Measurements from ENCODE around the gene GLB1L2.
"Not testable (repeated sequence)": the region's sequence is repeated elsewhere in the genome, so short reads cannot be mapped to it uniquely, and the experiment has no call there.

Gene GLB1L2

GRCh38 chr11:134341805-134342571 is 10.2 kb downstream of the GLB1L2 start:
- Histone ChIP-seq H3K9ac (ENCODE audit: low read length) (no peak overlapping the region), H3K36me3 (ENCODE audit: control insufficient read depth, insufficient read depth, low read length, severe bottlenecking) (no peaks in the 10 kb centered on the region), H3K4me3 (ENCODE audit: low read length) (no peak overlapping the region), H3K9me3 (ENCODE audit: control insufficient read depth, low read length) (no peaks in the 10 kb centered on the region), H3K4me1 (ENCODE audit: control insufficient read depth, insufficient read depth, low read length) (no peaks in the 10 kb centered on the region), H3K27me3 (replicated peaks; ENCODE audit: control insufficient read depth, insufficient read depth, low read length) (peaks cover 7% of the 10 kb centered on the region)
- DNase-seq (ENCODE audit: low read depth), result no peak

DNA sequence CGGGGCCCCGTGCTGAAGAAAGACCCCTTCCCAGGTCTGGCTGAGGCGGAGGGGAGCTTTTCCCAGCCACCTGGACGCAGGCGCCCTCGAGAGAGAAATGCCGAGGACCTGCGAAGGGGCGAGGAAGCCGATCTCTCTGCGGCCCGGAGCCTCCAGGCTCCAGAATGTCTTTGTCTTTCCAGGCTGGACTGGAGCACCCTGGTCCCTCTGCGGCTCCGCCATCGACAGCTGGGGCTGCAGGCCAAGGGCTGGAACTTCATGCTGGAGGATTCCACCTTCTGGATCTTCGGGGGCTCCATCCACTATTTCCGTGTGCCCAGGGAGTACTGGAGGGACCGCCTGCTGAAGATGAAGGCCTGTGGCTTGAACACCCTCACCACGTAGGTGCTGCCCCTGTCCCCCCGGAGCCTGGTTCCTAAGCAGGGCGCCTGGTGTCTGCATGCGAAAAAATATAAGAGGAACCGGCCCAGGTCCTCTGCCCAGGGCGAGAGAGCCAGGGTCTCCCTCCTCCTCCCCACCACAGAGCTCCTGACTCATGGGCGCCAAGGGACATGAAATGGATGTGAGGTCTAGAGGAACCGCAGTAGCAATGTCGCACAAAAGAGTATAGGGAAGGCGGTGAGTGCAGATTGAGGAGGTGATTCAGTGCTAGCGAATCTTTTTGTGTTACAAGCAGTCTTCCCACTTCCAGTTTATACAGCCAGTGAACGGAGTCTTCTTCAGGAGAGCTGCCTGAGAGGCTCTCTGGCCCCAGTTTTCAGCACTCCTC is 11.0 kb downstream of the GLB1L2 start:
- Histone ChIP-seq H3K9ac (ENCODE audit: low read length) (no peak overlapping the region), H3K4me1 (ENCODE audit: control insufficient read depth, insufficient read depth, low read length) (no peaks in the 10 kb centered on the region), H3K36me3 (ENCODE audit: control insufficient read depth, insufficient read depth, low read length, severe bottlenecking) (no peaks in the 10 kb centered on the region), H3K9me3 (ENCODE audit: control insufficient read depth, low read length) (no peaks in the 10 kb centered on the region), H3K4me3 (ENCODE audit: low read length) (no peak overlapping the region), H3K27me3 (replicated peaks; ENCODE audit: control insufficient read depth, insufficient read depth, low read length) (peaks cover 13% of the 10 kb centered on the region)
- no peak for DNase-seq (ENCODE audit: low read depth)

DNA sequence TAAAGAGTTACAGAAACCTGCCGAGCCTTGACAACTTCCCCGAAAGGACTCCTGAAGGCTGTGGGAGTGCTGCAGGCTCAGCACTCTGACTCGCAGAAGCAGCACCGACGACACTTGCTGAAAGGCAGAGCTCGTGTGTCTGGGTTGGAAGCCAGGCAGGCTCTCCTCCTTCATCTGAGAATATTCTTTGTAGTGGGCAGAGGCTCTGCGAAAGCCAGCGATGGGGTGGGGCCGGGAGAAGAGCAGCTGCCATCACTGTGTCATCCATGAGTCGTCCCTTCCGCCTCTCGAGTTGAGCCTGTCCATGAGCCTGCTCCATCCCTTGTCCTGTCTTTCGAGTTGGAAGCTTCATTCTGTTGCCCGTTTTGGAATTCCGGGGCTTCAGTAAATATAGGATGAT is 11.9 kb downstream of the GLB1L2 start:
- Histone ChIP-seq H3K9me3 (ENCODE audit: control insufficient read depth, low read length) (no peaks in the 10 kb centered on the region), H3K4me1 (ENCODE audit: control insufficient read depth, insufficient read depth, low read length) (no peaks in the 10 kb centered on the region), H3K9ac (ENCODE audit: low read length) (no peak overlapping the region), H3K4me3 (ENCODE audit: low read length) (no peak overlapping the region), H3K27me3 (replicated peaks; ENCODE audit: control insufficient read depth, insufficient read depth, low read length) (peaks cover 14% of the 10 kb centered on the region), H3K36me3 (ENCODE audit: control insufficient read depth, insufficient read depth, low read length, severe bottlenecking) (no peaks in the 10 kb centered on the region)
- DNase-seq (ENCODE audit: low read depth), result no peak

DNA sequence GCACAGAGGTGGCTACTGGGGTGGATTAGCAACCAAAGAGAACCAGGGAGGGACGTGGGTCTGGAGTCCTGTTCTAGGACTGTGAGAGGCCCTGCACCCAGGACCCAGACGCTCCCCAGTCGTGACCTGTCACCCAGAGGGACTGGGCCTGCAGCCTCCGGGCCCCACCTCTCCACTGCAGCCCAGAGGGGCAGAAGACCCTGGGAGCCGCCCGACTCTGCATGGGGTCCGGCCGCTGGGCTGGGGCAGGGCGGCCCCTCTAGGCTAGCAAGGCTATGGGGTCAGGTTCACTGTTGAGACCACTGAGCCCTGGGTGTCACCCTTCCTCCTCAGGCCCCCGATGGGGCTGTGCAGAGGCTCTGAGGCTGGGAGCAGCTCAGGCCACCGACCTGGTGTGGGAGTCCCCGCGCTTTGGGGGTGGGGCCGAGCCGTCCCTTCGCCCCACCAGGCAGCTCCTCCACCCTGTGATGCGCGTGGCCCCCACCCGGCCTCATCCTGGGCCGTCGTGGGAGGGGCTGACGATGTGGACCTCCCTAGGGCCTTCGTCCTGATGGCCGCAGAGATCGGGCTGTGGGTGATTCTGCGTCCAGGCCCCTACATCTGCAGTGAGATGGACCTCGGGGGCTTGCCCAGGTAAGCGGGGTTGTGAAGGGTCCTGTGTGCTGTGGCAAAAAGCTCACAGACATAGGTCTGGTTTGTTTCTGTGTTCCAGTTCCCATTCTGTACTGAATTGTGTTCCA is 12.9 kb downstream of the GLB1L2 start:
- DNase-seq (ENCODE audit: low read depth); H3K4me1 ChIP-seq (ENCODE audit: control insufficient read depth, insufficient read depth, low read length); H3K9me3 ChIP-seq (ENCODE audit: control insufficient read depth, low read length); H3K9ac ChIP-seq (ENCODE audit: low read length); H3K36me3 ChIP-seq (ENCODE audit: control insufficient read depth, insufficient read depth, low read length, severe bottlenecking); H3K4me3 ChIP-seq (ENCODE audit: low read length): not testable (repeated sequence)
- peaks cover 14% of the 10 kb centered on the region for H3K27me3 ChIP-seq (replicated peaks; ENCODE audit: control insufficient read depth, insufficient read depth, low read length)

GRCh38 chr11:134345237-134345550 is 13.4 kb downstream of the GLB1L2 start:
- Histone ChIP-seq H3K4me1 (ENCODE audit: control insufficient read depth, insufficient read depth, low read length) (no peaks in the 10 kb centered on the region), H3K36me3 (ENCODE audit: control insufficient read depth, insufficient read depth, low read length, severe bottlenecking) (no peaks in the 10 kb centered on the region), H3K9ac (ENCODE audit: low read length) (no peak overlapping the region), H3K27me3 (replicated peaks; ENCODE audit: control insufficient read depth, insufficient read depth, low read length) (peaks cover 13% of the 10 kb centered on the region), H3K9me3 (ENCODE audit: control insufficient read depth, low read length) (no peaks in the 10 kb centered on the region), H3K4me3 (ENCODE audit: low read length) (no peak overlapping the region)
- DNase-seq (ENCODE audit: low read depth), result no peak

DNA sequence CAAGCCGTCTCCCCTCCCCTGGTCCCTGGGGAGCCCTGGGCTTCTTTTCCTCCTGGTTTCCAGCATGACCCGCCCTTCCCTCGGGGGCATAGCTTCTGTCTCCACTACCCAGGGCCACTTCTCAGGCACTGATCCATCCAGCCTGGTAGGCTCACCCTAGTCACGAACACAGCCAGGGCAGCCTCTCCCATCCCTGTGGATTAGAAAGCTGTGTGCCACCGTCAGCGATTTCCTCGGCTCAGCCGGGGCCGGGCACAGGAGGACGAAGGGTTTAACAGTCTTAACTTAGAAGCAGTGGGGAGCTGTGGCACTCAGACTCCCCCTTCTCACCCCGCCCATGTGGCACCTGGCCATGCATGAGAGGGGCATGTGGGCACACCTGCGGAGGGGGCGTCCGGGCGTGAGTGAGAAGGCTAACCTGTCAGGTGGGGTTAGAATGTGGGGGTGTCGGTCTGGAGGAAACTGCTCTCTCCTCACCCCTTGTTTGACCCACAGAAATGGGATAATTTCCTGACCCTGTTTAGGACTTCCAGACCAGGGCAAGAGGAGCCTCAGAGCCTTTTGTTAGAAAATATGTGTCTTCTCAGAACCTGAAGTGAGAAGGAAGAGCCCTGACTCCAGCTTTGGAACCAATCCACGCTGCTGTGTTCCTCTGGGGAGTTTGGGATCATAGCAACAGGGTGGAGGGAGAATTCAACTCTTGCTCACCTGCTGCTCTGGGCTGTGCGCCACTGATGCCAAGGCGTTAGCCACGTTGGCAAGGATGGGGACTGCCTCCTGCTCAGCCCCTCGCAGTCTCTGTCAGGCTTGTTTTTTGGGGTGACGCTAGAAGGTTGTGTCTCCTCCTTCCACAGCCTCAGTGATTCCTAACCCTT is 14.6 kb downstream of the GLB1L2 start:
- H3K9me3 ChIP-seq (ENCODE audit: control insufficient read depth, low read length), result no peaks in the 10 kb centered on the region

DNA sequence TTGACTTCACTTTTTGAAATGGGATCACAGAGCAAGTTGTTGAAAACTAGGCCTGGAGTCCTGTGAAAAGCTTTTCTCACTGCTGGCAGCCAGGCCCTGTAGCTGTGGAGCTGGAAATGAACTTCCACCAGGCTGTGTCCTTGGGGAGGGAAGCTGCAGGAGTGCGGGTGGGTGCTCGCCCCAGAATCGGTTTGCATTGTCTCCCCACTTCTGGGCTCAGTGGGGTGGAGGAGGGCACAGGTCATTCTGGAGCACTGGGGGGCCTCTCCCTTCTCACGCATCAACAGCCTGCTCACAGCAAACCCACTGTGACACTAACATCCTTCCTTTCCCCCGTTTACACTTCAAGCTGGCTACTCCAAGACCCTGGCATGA is 15.2 kb downstream of the GLB1L2 start:
- no peak overlapping the region for H3K4me3 ChIP-seq (ENCODE audit: low read length)
- DNase-seq (ENCODE audit: low read depth), result no peak
- no peaks in the 10 kb centered on the region for H3K4me1 ChIP-seq (ENCODE audit: control insufficient read depth, insufficient read depth, low read length)
- peaks cover 11% of the 10 kb centered on the region for H3K27me3 ChIP-seq (replicated peaks; ENCODE audit: control insufficient read depth, insufficient read depth, low read length)
- no peaks in the 10 kb centered on the region for H3K36me3 ChIP-seq (ENCODE audit: control insufficient read depth, insufficient read depth, low read length, severe bottlenecking)
- no peaks in the 10 kb centered on the region for H3K9me3 ChIP-seq (ENCODE audit: control insufficient read depth, low read length)
- H3K9ac ChIP-seq (ENCODE audit: low read length), result no peak overlapping the region

More for the DNA sequence above, 14.6 kb downstream of the GLB1L2 start:
- Histone ChIP-seq H3K36me3 (ENCODE audit: control insufficient read depth, insufficient read depth, low read length, severe bottlenecking) (no peaks in the 10 kb centered on the region), H3K27me3 (replicated peaks; ENCODE audit: control insufficient read depth, insufficient read depth, low read length) (peaks cover 11% of the 10 kb centered on the region), H3K4me3 (ENCODE audit: low read length) (no peak overlapping the region), H3K4me1 (ENCODE audit: control insufficient read depth, insufficient read depth, low read length) (no peaks in the 10 kb centered on the region), H3K9ac (ENCODE audit: low read length) (no peak overlapping the region)
- DNase-seq (ENCODE audit: low read depth), result no peak

DNA sequence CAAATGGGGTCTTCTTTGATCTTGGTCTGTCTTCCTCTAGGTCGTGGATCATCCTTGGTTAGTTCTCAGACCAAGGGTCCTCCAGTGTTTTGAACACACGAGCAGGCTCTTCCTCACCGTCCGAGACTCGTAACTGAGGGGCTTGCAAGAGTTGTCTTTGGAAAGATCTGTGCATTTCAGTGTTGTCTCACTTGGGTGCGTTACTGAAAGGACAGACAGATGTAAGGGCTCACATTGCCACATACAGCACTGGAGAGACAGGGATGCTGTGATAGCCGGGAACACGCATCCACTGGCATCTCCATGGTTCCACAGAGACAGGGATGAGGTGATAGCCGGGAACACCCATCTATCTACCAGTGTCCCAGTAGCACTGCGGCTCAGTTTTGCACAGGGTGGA is 15.7 kb downstream of the GLB1L2 start:
- Histone ChIP-seq H3K9ac (ENCODE audit: low read length) (no peak overlapping the region), H3K36me3 (ENCODE audit: control insufficient read depth, insufficient read depth, low read length, severe bottlenecking) (no peaks in the 10 kb centered on the region), H3K4me1 (ENCODE audit: control insufficient read depth, insufficient read depth, low read length) (no peaks in the 10 kb centered on the region), H3K4me3 (ENCODE audit: low read length) (no peak overlapping the region), H3K9me3 (ENCODE audit: control insufficient read depth, low read length) (no peaks in the 10 kb centered on the region), H3K27me3 (replicated peaks; ENCODE audit: control insufficient read depth, insufficient read depth, low read length) (peaks cover 11% of the 10 kb centered on the region)
- DNase-seq (ENCODE audit: low read depth), result no peak

DNA sequence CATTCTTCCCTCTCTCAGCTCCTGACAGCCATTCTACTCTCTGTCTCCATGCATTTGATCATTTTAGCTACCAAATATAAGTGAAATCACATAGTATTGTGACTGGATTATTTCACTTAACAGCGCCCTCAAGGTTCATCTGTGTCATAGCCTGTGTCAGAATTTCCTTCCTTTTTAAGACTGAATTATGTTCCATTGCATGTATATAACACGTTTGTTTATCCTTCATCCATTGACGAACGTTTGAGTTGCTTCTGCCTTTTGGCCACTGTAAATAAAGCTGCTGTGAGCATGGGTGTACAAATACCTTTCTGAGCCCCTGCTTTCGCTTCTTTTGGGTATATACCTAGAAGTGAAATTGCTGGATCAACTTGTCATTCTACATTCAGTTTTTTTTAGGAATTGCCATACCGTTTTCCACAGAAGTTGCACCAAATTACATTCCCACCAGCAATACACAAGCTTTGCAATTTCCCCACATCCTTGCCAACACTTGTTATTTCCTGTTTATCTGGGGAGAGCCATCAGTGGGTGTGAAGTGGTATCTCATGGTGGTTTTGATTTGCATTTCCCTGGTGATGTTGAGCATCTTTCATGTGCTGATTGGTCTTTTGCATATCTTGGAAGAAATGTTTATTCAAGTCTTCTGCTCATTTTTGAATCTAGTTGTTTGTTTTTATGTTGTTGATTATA is 17.5 kb downstream of the GLB1L2 start:
- Histone ChIP-seq H3K4me1 (ENCODE audit: control insufficient read depth, insufficient read depth, low read length) (no peaks in the 10 kb centered on the region), H3K27me3 (replicated peaks; ENCODE audit: control insufficient read depth, insufficient read depth, low read length) (peaks cover 7% of the 10 kb centered on the region), H3K9ac (ENCODE audit: low read length) (no peak overlapping the region), H3K9me3 (ENCODE audit: control insufficient read depth, low read length) (no peaks in the 10 kb centered on the region), H3K4me3 (ENCODE audit: low read length) (no peak overlapping the region), H3K36me3 (ENCODE audit: control insufficient read depth, insufficient read depth, low read length, severe bottlenecking) (no peaks in the 10 kb centered on the region)
- no peak for DNase-seq (ENCODE audit: low read depth)

DNA sequence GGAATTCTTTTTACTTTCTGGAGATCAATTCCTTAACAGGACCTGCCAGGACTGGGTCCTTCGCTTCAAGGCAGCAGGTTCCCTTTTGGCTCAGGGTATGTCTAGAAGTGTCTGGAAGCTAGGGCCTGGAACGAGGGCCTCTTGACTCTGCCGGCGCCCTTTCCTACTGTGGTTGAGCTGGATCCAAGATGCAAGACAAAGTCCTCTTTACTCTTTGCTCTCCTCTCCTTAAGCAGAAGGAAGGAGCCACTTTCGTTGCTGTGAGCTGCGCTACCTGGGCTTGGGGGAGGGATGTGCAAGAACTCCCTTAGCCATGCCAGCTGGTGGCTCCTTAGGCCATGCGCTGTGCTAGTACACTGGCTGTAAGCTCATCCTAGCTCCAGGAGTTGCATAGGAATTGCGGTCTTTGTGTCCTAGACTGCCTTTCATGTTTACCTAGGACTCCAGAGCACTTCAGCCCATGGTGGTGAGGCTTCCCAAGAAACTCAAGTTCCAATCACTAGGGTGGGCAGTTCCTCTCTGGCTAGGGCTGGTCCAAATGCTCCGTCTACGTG is 18.1 kb downstream of the GLB1L2 start:
- H3K4me1 ChIP-seq (ENCODE audit: control insufficient read depth, insufficient read depth, low read length), result no peaks in the 10 kb centered on the region
- no peak overlapping the region for H3K9ac ChIP-seq (ENCODE audit: low read length)
- no peaks in the 10 kb centered on the region for H3K36me3 ChIP-seq (ENCODE audit: control insufficient read depth, insufficient read depth, low read length, severe bottlenecking)
- DNase-seq (ENCODE audit: low read depth), result no peak
- H3K9me3 ChIP-seq (ENCODE audit: control insufficient read depth, low read length), result no peaks in the 10 kb centered on the region
- peaks cover 7% of the 10 kb centered on the region for H3K27me3 ChIP-seq (replicated peaks; ENCODE audit: control insufficient read depth, insufficient read depth, low read length)
- H3K4me3 ChIP-seq (ENCODE audit: low read length), result no peak overlapping the region
